OCI-LY7 (cell line): Measurements from ENCODE around the gene RNU5D-1.

Experiments
- CTCF ChIP-seq: fragments of 200-600 bp; sonication (generic); conservative IDR thresholded peaks from 2 replicates; pipeline ENCODE4 v1.5.1; 2014; ENCODE audit warnings: mild to moderate bottlenecking, antibody characterized with exemption, low read length, moderate library complexity, mixed read lengths
- EZH2phosphoT487 ChIP-seq: fragments of 200-600 bp; sonication (generic); IDR thresholded peaks from 2 replicates; pipeline ENCODE4 v1.6.1; 2018; ENCODE audit warnings: low read depth, borderline replicate concordance, mild to moderate bottlenecking, mixed run types, antibody characterized with exemption, low read length, moderate library complexity, mixed read lengths

DNA sequence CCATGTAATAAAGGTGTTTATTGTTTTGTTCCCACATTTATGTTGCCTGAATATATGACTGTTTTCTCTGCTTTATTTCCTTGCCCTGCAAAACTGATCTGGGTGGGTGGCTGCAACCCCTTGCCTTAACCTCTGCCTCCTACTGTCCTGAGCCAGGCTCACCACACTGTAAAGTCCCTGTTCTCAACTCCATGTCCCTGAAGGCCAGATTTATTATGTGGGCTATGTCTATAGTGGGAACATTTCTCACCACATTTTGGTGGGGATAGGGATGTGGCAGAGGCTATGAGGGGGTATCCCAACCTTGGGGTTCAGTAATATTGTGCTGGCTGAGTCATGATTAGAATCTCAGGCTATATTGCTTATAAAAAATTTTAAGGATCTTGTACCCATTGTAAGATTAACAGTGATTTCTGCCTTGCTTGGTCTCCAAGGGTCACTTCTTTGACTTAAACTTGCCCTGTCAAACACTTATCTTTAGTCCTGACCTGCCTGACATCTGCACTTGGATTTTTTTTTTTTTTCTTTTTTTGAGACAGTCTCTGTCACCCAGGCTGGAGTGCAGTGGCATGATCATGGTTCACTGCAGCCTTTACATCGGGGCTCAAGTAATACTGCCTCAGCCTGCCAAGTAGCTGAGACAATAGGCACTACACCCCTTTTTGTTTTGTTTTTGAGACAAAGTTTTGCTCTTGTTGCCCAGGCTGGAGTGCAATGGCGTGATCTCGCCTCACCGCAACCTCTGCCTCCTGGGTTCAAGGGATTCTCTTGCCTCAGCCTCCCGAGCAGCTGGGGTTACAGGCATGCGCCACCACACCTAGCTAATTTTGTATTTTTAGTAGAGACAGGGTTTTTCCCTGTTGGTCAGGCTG is 48.0 kb upstream of the RNU5D-1 start:
- no peak for TF ChIP-seq CTCF
- TF ChIP-seq EZH2phosphoT487: no peak
